Femur (tissue), 1 donor: ENCODE data around the gene DPP10.
A peak's percentile ranks its signal among the peaks of the same experiment; 100 is the strongest.
"Not testable (repeated sequence)": the region's sequence is repeated elsewhere in the genome, so short reads cannot be mapped to it uniquely, and the experiment has no call there.

ENCODE experiments used
- DNase-seq: peaks from one replicate; pipeline ENCODE4 v3.0.0-alpha.2; 2017

Gene DPP10

GRCh38 chr2:115022013-115022412, 579.6 kb downstream of the DPP10 start:
- DNase-seq = not testable (repeated sequence)

- no peak for DNase-seq
Measured at GRCh38 chr2:115034801-115035200, 592.4 kb downstream of the DPP10 start.

- DNase-seq = no peak
Measured at GRCh38 chr2:115036818-115037217, 594.4 kb downstream of the DPP10 start.

GRCh38 chr2:115057473-115057872, 615.0 kb downstream of the DPP10 start:
- no peak for DNase-seq

GRCh38 chr2:115070002-115070401, 627.6 kb downstream of the DPP10 start:
- DNase-seq = no peak

- DNase-seq = no peak
Measured at GRCh38 chr2:115071534-115071933, 629.1 kb downstream of the DPP10 start.

GRCh38 chr2:115075800-115076199, 633.4 kb downstream of the DPP10 start:
- DNase-seq = no peak

- DNase-seq = no peak
Measured at GRCh38 chr2:115077626-115078025, 635.2 kb downstream of the DPP10 start.

- DNase-seq = no peak
Measured at GRCh38 chr2:115083225-115083624, 640.8 kb downstream of the DPP10 start.

GRCh38 chr2:115083711-115084110, 641.3 kb downstream of the DPP10 start:
- DNase-seq = no peak

- no peak for DNase-seq
Measured at GRCh38 chr2:115084446-115084845, 642.0 kb downstream of the DPP10 start.

GRCh38 chr2:115086051-115086620, 643.7 kb downstream of the DPP10 start:
- DNase-seq = not testable (repeated sequence)

- no peak for DNase-seq
Measured at GRCh38 chr2:115094441-115094840, 652.0 kb downstream of the DPP10 start.

- no peak for DNase-seq
Measured at GRCh38 chr2:115105966-115106365, 663.5 kb downstream of the DPP10 start.

- DNase-seq = no peak
Measured at GRCh38 chr2:115115135-115115534, 672.7 kb downstream of the DPP10 start.

- DNase-seq = no peak
Measured at GRCh38 chr2:115118306-115118705, 675.9 kb downstream of the DPP10 start.

- DNase-seq = no peak
Measured at GRCh38 chr2:115119086-115119485, 676.6 kb downstream of the DPP10 start.

- DNase-seq = no peak
Measured at GRCh38 chr2:115122701-115123100, 680.3 kb downstream of the DPP10 start.

- DNase-seq = no peak
Measured at GRCh38 chr2:115124817-115125216, 682.4 kb downstream of the DPP10 start.

GRCh38 chr2:115129536-115129935, 687.1 kb downstream of the DPP10 start:
- no peak for DNase-seq

GRCh38 chr2:115160531-115161080, 718.2 kb downstream of the DPP10 start:
- no peak for DNase-seq

- DNase-seq = peak; percentile 30
Measured at GRCh38 chr2:115161081-115161770, 718.8 kb downstream of the DPP10 start.

- DNase-seq = no peak
Measured at GRCh38 chr2:115161771-115162493, 719.5 kb downstream of the DPP10 start.
